ENCODE data around the gene RHOU.
A peak's percentile ranks its signal among the peaks of the same experiment; 100 is the strongest.
"Not testable (repeated sequence)": the region's sequence is repeated elsewhere in the genome, so short reads cannot be mapped to it uniquely, and the experiment has no call there.

Gene RHOU

GRCh38 chr1:228734881-228735801 lies at the start of gene RHOU:
Gene RHOU, plus strand, starts transcription at chr1:228735479. Its CDS starts 264 bp downstream, at chr1:228735743.
- peak; percentile 55 to 69 for DNase-seq

GRCh38 chr1:228687587-228687986 lies 47.7 kb upstream of the RHOU start:
- DNase-seq: no peak

DNA sequence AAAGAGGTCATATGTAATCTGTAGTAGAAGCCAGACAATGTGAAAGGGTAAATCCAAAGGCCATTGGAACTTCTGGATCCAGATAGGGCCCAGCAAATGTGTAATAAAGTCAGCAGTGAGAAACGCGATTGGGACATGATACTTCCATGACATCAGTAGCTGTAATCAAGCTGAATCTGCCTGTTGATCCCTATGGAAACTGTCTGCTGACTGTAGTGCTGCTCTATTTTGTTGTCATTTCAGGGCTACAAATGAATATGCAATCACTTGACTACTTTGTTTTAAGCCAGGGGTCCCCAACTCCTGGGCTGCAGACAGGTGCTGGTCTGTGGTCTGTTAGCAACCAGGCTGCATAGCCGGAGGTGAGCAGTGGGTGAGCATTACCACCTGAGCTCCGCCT lies 46.0 kb upstream of the RHOU start:
- DNase-seq: no peak

- DNase-seq: no peak
Observed at GRCh38 chr1:228691211-228691610, 44.1 kb upstream of the RHOU start.

DNA sequence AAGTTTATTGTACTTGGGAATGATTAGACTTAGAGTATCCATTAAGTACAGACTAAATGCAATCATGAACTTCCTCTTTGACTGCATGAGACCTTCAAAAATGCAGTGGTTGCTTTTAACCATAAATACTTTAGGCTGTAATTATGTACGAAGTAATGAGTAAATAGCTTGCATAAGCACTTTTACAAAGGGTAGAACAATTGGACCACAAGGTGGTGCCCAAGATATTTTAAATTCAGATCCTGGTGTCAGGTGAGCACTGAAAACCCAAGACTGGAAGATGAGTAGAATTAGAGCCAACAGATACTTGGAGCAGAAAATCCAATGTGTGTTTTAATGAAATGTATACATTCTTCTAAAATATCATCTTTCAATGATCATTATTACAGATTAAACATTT lies 43.4 kb upstream of the RHOU start:
- DNase-seq: no peak

GRCh38 chr1:228694447-228694846 lies 40.8 kb upstream of the RHOU start:
- not testable (repeated sequence) for DNase-seq

- no peak for DNase-seq
Observed at GRCh38 chr1:228695015-228695955, 40.0 kb upstream of the RHOU start.

GRCh38 chr1:228697207-228698016 lies 37.9 kb upstream of the RHOU start:
- DNase-seq: no peak

DNA sequence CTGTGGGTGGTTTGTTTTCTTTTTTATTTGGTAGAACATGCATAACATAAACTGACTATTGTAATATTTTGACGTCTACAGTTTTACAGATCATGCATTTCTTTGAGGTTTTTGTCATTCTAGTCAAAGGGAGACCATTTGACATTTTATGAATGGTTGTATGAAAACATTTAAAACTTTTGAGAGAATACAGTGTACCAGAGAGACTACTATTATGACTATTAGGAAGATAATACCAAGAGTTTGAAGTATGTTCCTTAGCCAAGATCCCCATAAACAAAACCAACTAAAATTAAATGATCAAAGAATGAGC lies 37.3 kb upstream of the RHOU start:
- no peak for DNase-seq

DNA sequence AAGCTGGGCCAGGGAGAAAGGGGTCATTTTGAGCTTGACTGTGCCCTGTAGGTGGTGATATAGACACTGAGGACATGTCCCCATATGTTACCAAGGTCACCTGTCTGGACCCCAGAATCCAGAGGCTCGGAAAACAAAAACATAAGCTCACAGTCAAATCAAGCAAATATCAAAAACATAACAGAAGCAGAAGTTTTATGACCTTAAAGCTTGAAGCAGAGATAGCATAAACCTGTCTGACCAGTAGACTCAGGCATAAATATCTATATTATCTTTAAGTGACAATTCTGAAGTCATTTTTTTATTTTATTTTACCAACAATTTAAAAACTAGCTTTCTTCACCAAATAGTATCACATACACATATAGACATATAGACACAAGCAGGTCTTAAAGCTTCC lies 32.8 kb upstream of the RHOU start:
- no peak for DNase-seq

GRCh38 chr1:228706305-228706704 lies 29.0 kb upstream of the RHOU start:
- no peak for DNase-seq

GRCh38 chr1:228717081-228717480 lies 18.2 kb upstream of the RHOU start:
- no peak for DNase-seq

DNA sequence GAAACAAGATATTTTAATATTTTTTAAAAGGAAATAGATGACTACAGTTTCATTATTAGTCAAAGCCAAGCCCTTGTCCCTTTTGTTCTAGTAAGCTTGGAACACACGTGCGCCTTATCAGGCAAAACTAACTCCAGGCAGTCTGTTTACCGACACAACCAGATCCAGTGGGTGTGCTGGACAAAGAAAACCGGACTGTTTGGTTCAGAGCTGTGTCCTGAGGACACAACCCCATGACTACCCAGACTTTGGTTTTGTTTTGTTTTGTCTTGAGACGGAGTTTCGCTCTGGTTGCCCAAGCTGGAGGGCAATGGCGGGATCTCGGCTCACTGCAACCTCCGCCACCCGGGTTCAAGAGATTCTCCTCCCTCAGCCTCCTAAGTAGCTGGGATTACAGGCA lies 13.9 kb upstream of the RHOU start:
- DNase-seq: no peak

DNA sequence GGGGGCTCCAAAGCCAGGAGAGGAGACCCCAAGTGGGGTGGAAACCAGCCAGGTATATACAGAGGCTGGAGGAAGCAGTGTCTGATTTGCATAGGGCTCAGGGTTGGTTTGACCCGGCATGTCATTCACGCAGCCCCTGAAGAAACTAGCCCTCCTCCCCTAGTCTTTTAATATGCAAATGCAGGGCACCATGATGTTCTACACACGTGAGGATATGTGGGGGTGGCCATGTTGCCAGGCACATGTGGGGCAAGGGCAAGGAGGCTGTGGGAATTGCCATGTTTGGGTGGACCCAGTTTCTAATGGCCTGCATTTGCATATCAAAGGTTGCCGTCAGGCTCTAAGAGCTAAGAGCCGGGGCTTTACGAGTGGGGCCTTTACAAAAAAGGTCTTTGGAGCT lies 12.0 kb upstream of the RHOU start:
- no peak for DNase-seq

- no peak for DNase-seq
Observed at GRCh38 chr1:228723921-228724320, 11.4 kb upstream of the RHOU start.

- no peak for DNase-seq
Observed at GRCh38 chr1:228725178-228725577, 10.1 kb upstream of the RHOU start.

DNA sequence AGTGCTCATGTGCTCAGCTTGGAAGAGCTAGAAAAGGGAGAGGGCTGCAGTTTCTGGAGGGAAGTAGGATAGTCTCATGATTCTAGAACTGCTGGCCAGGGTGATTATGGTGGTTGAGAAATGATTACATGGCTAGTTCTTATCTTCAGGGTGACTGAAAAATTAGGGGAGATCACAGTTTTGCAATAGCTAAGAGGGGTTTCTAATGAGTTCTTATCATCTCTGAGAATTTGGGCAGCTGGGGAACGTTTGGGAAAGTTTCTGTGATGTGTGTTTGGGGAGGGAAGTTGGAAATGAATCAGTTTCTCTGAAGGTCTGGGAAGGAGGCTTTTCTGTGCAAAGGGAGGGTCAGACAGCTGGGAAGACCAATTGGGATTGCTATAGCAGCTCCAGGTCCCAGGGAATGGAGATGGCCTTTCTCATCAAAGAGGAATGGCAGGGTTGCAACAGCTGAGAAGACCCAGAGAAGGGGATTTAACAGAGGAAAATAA lies 7.6 kb upstream of the RHOU start:
- no peak for DNase-seq

- no peak for DNase-seq
Observed at GRCh38 chr1:228732426-228732825, 2.9 kb upstream of the RHOU start.

- no peak for DNase-seq
Observed at GRCh38 chr1:228733576-228733975, 1.7 kb upstream of the RHOU start.

GRCh38 chr1:228735871-228736586 lies 750 bp downstream of the RHOU start:
- DNase-seq: no peak

GRCh38 chr1:228736844-228737445 lies 1.7 kb downstream of the RHOU start:
- no peak for DNase-seq

DNA sequence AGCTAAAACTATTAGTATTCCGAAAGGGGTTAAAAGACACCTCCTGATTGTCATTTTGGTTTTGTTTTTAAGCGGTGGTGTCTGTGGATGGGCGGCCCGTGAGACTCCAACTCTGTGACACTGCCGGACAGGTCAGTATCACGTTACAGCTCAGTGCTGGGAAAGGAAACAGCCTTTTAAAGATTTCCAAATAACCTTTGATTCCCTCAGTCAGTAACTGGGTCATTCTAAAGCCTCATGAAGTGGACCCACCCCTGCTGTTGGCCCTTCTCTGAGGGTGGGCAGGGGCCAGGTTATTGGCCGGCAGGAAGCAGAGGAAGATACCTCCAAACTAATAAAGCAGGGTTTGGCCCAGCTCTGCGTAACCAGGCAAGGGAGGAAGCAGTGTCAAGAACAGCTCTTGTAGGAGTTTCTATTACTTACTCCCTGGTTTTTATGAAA lies 2.3 kb downstream of the RHOU start:
- no peak for DNase-seq

Measured in stimulated activated CD4-positive, alpha-beta T cell treated with anti-CD3 and anti-CD28 coated beads, Interleukin-2, amount 100 ng/mL, for 48 hours (primary cell).